Stimulated activated CD4-positive, alpha-beta T cell treated with anti-CD3 and anti-CD28 coated beads, Interleukin-1b, Interleukin-23, amount 100 ng/mL, for 48 hours (primary cell): ENCODE results near the gene SWAP70.
"Not testable (repeated sequence)": the region's sequence is repeated elsewhere in the genome, so short reads cannot be mapped to it uniquely, and the experiment has no call there.

Experiments used
- DNase-seq: peaks from one replicate; pipeline ENCODE4 v3.0.0-alpha.2; 2020

SWAP70 gene

DNA sequence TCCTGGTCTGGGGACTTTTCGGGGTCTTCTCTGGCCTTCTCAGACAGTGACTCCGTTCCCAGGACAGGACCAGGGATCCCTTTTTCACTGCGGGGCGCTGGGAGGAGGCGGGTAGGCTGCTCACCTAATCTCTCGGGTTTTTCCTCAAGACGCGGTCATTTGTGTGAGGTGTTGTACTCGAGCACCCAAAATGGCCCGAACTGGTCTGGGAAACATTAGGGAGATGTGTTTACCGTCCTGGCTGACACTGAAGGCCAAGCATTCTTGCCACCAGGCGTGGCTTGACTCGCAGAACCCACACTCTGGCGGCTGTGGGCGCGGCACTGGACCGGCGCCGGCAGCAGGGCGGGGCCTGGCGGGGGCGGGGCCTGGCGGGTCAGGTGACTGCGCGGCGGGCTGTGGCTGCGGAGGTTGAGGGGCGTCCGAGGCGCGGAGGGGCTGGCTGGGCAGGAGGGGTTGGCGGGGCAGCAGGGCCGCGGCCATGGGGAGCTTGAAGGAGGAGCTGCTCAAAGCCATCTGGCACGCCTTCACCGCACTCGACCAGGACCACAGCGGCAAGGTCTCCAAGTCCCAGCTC, at the start of gene SWAP70:
SWAP70 (plus strand) TSS at position 379 of the 577 bp plus-strand sequence; CDS start at position 482, 103 bp downstream.
- DNase-seq: peak; percentile 73

DNA sequence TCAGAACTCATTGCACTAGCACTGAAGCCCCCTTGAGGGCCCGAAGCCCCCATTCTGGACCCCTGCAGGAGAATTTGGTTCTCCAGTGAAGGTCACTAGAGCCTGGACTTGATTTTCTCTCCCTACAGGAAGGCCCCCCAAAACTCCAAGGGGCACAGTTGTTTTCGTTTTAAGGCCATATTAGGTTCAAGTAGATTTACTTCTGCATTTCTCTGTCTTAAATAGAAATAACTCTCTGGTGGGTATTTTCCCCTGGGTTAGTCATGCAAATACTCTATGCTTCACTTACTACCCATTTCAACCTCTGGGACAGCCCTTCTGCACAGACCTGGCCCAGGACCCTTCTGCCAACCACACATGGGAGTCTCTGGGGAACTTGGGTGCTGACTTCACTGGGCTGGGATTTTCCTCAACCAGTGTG, 48.8 kb upstream of the SWAP70 start:
- peak; percentile 18 for DNase-seq

DNA sequence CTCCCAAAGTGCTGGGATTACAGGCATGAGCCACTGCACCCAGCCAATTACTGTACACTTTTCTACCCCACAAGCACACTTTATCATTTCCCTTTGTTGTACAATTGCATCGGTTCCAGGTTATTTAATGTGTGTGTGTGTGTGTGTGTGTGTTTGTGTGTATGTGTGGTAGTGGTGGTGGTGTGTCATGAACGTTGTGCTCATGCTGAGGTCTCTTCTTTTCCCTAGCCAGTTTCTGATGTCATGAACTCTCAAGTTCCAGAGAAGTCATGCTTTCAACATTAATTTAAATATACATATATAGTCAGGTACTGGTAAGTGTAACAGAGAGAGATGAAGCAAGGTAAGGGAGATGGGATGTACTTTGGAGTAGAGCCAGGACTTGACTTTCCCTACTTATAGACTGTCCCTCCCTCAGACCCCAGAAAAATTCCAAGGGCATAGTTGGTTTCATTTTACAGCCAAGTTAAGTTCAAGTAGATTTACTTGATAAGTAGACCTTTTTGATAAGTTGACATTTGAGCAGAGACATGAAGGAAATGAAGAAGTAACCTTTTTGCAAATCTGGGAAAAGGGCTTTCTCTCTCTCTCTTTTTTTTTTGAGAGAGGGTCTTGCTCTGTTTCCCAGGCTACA, 47.7 kb upstream of the SWAP70 start:
- no peak for DNase-seq

DNA sequence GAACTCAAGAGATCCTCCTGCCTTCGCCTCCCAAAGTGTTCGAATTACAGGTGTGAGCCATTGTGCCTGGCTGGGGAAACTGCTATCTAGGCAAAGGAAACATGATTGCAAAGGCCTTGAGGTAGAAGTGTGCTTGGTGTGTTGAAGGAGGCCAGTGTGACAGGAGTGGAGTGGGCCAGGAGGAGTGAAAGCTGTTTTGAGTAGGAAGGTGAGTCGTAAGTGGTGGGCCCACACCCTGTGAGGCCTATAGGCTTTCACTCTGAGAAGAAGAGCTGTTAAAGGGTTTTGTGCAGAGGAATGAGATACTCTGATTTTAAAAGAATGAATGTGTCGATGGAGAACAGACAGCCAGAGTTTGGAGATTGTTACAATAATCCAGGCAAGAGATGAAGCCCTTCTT, 47.0 kb upstream of the SWAP70 start:
- peak; percentile 58 for DNase-seq

DNA sequence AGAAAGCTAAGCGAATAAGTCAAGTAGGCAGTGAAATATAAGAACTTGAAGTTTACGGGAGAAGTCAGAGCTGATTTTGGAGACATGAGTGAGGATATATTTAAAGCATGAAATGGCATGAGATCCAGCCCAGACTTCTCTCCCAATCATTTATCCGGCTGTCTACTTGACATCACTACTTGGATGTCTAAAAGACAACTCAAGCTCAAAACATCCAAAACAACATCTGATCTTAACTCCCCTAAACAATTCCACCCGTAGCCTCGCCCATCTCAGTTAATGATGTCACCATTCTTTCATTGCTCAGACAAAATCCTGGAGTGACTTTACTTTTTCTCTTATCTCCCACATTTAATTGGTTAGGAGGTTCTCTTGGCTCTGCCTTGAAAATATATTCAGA, 45.9 kb upstream of the SWAP70 start:
- DNase-seq: no peak

DNA sequence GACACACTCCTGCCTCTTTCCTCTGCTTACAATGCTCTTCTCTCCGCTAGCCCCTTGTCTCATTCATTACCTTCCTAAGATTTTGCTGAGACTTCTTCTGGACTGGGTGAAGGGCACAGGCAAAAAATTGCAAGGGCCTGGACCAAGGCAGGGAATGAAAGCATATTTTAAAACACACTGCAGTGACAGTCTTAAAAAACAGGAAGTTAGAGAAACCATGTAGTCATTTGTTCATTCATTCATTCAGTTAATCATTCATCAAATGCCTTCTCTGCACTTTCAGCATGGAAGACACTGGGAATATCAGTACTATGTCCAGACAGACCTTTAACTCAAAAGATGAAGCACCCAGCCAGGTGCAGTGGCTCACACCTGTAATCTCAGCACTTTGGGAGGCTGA, 44.9 kb upstream of the SWAP70 start:
- no peak for DNase-seq

DNA sequence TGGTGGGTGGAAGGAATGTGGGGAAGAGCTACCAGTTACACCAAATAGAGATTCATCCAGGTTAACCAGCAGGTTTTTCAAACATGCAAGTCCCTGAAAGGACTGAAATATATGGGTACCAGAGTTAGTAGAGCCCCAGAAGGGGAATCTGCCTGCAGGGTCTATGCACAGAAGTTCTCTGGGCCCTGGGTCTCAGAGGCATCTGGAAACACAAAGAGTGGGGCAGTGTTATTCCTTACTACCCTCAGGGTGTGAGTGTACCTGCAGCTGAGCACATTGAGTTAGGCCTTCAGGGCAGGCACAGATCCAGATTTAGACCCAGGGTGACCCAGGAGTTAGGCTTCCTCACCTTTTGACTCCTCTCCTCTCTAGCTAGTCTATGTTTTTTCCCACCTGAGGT, 43.9 kb upstream of the SWAP70 start:
- no peak for DNase-seq

DNA sequence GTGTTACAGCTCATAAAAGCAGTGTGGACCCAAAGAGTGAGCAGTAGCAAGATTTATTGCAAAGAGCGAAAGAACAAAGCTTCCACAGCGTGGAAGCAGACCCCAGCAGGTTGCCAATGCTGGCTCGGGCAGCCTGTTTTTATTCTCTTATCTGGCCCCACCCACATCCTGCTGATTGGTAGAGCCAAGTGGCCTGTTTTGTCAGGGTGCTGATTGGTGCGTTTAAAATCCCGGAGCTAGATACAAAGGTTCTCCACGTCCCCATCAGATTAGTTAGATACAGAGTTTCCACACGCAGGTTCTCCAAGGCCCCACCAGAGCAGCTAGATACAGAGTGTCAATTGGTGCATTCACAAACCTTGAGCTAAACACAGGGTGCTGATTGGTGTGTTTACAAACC, 41.5 kb upstream of the SWAP70 start:
- not testable (repeated sequence) for DNase-seq

DNA sequence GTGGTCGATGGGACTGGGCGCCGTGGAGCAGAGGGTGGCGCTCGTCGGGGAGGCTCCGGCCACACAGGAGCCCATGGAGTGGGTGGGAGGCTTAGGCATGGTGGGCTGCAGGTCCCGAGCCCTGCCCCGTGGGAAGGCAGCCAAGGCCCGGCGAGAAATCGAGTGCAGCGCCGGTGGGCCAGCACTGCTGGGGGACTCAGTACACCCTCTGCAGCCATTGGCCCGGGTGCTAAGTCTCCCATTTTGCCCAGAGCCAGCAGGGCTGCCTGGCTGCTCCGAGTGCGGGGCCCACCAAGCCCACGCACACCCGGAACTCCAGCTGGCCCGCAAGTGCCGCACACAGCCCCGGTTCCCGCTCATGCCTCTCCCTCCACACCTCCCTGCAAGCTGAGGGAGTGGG, 40.8 kb upstream of the SWAP70 start:
- not testable (repeated sequence) for DNase-seq

DNA sequence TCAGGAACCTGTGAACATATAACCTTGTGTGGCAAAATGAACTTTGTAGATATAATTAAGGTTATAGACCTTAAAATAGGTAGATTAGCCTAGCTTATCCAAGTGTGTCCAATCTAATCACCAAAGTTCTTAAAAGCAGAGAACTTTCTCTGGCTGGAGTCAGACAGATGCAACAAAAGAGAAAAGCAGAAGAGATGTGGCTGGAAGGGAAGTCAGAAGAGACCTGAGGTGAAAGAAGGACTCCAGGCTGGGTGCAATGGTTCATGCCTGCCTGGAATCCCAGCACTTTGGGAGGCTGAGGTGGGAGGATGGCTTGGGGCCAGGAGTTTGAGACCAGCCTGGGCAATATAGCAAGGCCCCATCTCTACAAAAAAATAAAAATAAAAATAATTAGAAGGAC, 39.4 kb upstream of the SWAP70 start:
- no peak for DNase-seq

DNA sequence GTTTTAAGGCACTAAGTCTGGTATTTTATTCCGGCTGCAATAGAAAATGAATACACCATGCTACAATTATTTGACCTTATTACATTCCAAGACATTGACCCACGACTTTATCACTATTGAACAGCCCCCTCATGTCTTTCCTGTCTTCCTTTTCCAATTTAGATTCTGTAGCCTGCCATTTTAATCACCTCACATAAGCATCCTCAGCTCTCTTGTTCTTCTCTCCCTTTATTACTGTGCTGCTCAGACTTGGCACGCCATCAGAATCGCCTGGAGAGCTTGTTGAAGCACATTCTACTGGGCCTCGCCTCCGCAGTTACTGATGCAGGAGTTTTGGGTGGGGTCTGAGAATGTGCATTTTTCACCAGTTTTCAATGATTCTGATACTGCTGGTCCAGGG, 38.7 kb upstream of the SWAP70 start:
- no peak for DNase-seq

DNA sequence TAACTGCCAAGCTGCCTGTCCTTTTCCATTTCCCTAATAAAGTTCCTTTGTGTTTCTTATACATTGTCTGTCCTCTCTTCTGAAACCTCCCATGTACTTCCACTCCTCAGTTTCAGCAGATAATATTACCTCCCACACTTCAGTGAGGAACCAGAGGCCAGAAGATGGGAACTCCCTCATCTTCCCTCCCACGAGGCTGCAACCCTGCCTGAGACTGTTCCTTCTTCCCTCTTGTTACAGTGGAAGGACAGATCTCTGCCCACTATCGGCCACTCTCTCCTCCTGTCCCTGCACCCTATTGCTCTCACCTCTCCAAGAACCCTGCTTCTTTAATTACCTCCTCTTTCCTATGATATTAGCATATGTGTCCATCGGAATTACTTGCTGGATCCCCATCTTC, 38.1 kb upstream of the SWAP70 start:
- no peak for DNase-seq

DNA sequence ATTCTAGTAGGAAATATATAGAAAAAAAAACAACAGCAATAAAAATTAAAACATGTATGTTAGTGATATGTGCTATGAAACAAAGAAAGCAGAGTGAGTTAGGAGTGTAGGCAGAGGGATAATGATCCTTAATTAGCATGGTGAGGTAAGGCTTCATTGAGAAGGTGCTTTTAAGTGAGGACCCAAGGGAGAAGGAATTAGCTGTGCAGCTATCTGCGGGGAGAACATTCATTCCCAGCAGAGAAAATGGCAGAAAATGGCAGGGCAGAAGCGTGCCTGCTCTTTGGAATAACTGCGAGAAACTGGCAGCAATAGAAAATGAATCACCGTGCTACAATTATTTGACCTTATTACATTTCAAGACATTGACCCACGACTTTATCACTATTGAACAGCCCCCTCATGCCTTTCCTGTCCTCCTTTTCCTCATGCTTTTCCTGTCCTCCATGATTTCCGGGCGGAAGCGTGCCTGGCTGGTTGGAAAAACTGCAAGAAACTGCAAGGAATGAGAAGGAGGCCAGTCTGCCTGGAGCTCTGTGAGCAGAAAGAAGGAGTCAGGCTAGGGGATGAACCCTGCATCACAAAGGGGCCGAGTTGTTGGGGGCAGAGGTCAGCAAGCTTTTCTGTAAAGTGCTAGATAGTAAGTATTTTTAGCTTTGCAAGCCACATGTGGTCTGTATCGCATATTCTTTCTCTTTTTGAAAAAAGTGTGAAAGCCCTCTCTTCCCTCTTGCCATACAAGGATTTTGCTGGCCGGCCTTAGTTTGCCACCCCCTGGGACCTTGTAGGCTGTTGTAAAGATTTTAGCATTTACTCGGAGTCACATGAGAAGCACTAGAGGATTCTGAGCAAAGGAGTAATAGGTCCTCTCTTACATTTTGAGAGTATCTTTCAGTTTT, 37.1 kb upstream of the SWAP70 start:
- DNase-seq: no peak

DNA sequence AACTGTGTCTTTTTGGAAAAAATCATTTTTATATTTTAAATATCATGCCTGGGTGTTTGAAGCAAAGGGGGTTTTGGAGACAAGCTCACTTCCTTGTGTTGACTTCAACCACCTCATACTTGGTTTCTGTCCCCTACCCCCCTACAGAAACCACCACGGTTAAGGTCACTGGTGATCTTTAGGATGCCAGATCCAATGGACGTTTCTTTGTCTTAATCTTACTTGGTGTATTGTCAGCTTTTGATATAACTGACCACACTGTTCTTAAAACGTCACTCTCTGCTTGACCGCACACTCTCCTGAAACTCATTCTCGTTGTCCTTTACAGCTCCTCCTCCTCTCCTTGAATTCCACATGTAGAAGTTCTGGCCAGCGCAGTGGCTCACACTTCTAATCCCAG, 34.8 kb upstream of the SWAP70 start:
- DNase-seq: no peak

DNA sequence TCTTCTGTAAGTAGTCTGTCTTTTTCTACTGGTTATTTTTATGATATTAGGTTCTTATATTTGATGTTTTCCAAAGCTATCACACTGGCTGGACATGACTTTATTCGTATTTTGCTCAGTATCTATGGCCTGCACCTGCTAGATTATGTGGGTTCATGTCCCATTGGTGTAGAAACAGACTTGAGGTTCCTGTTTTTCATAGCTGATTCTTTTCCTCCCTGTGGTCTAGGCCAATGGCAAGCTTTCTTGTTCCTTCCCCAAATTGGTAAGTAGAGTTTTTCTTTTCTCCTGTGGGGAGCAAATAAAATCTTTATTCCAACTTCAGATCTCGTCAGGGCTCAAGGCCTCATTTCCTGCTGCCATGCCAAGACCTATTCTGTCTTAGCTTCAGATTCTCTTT, 30.2 kb upstream of the SWAP70 start:
- DNase-seq: no peak

DNA sequence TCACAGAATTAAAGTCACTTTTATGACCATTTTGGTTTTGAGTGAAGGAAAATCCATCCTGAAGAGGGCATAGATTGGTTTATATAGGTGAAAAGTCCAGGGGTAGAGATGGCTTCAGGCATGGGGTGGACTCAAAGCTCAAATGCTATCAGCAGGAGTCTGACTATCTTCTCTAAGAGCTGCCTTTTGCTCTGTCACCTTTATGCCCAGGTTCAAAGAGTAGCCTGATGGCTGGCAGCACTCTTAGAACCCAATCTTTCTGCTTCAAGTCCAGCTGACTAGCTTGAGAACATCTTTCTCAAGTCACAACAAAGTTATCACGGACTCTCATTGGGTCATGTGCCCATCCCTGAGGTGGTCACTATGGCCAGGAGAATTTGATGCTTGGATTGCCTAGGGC, 27.2 kb upstream of the SWAP70 start:
- DNase-seq: no peak

DNA sequence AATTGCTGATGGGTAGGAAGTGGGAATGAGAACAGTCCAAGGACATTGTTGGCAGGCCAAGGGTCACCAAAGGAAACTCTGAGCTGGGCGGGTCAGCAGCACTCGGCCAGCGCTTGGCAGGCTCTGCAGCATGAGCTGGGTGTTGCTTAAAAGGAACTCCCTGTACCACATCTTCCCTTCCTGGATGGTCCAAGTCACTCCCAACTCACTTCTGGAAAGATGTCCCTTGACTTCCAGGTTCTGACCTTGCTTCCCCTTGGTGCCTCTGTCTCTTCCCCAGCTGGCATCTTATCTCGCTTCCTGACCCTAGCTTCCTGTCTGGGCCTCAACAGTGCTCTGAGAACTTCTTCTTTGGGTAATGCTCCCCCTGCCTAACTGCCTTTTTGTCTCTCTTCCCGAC, 24.8 kb upstream of the SWAP70 start:
- no peak for DNase-seq

DNA sequence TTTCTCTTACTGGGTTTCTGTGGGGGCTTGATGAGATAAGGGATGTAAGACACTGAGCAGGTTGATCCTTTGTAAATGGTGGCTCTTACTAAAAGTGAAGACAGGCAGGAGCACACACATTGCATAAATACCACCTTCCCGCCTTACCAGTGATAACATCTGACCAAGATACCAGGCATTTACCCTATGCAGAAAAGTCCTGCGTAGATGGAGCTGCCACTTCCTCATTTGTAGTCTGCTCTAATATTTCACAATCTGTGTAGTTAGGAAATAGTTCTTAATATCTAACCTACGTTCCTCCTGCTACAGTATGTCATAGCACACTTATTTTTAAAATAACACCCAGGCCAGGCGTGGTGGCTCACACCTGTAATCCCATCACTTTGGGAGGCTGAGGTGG, 23.9 kb upstream of the SWAP70 start:
- DNase-seq: no peak

DNA sequence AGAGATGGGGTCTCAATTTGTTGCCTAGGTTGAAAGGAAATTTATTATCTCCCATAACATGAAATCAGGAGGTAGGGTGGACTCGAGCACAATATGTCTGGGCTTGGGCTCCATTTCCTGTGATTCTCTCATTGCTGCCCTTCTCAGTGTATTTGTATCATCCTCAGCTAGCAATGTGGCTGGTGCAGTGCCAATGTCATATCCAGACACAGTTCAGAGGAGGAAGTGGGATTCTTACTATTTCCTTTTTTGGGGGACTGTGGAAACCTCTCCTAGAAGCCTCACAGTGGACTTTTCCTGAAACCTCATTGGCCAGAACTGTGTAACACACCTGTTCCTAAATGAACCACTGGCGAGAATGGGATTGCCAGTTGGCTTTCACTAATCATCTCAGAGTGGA, 21.0 kb upstream of the SWAP70 start:
- no peak for DNase-seq

DNA sequence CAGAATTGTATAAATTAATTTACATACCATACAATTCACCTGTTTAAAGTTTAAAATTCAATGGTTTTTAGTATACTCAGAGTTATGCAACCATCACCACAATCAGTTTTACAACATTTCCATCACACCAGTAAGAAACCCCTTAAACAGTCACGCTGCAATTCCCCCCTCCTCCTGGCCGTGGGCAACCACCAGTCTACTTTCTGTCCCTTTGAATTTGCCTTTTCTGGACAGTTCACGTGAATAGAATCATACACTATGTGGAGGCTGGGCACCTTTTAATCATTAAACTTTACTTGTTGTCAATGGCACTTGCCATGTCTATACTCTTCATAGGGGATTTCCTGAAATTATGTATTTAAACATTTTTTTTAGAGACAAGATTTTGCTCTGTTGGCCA, 20.1 kb upstream of the SWAP70 start:
- no peak for DNase-seq

DNA sequence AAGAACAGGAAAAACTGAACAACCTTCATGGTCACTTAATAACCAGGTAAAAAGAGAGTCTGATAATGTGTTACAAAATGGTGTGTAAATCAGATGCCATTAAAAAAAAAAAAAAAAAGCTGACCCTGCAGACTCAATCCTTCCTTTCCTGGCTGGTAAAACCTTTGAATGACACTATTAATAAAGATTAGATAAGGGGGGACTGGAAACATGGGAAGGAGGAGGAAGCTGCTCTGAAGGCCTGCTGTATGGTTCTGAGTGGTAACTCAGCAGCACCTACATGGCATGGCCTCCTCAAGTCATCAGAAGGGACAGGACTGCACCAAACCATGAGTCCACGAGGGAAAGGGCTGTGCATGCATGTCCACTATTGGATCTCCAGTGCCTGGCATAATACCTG, 18.0 kb upstream of the SWAP70 start:
- DNase-seq: no peak

DNA sequence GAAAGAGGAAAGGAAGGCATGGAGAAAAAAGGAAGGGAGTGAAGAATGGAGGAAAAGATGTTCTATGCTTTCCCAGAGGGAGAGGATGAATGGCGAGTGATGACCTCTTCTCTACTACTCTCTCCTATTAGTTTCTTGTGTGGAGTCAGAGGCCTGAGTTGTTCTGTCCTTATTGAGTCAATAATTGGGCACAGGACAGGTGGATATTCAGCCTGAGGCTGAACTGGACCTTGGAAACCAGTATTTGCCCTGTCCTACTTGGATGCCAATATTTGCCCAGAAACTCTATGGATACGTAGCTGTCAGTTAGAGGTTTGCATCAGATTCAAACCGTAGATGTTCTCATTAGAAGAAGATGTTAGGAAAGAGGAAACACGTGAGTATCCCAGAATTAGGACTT, 17.6 kb upstream of the SWAP70 start:
- no peak for DNase-seq

DNA sequence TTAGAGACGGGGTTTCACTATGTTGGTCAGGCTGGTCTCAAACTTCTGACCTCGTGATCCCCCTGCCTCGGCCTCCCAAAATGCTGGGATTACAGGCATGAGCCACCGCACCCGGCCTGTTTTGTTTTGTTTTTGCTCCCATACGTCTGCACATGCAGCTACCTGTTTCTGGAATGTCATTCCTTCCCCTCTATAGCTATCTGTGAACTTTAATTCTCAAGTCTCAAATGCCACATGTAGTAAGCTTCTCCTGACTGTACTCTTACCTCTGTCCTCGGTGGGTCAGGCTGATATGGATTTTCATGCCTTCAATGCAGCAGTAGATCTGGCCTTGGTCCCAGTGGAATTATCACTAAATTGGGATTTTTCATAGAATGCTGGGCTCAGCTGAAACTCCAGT, 12.4 kb upstream of the SWAP70 start:
- no peak for DNase-seq
